ENCODE results near the gene WDR48. TPM values are rescaled to one million over a fixed set of nuclear protein-coding genes. Genes with fewer than 3 reads are reported as not detected.

WDR48 gene
- polyA plus RNA-seq, 1 donor from 2014 or later = 111 TPM

- Histone ChIP-seq H3K79me2 (replicated peaks; ENCODE audit: insufficient read depth, low read length) (no peaks in the 10 kb centered on the region), H3K9me3 (ENCODE audit: low read length) (no peaks in the 10 kb centered on the region), H3K4me2 (ENCODE audit: low read length) (no peak overlapping the region), H4K20me1 (ENCODE audit: insufficient read depth) (no peaks in the 10 kb centered on the region), H3K4me3 (ENCODE audit: low read length) (no peak overlapping the region), H3K9me2 (ENCODE audit: insufficient read depth, low read length) (no peaks in the 10 kb centered on the region), H2AFZ (ENCODE audit: low read depth, low read length) (no peak overlapping the region), H3F3A (ENCODE audit: insufficient read depth, low read length, poor library complexity, severe bottlenecking) (no peaks in the 10 kb centered on the region), H3K36me3 (ENCODE audit: insufficient read depth, low read length) (no peaks in the 10 kb centered on the region), H3K27me3 (ENCODE audit: insufficient read depth, low read depth, low read length) (no peaks in the 10 kb centered on the region), H3K27ac (ENCODE audit: low read length) (no peak overlapping the region), H3K9ac (ENCODE audit: low read length) (no peak overlapping the region)
- TF ChIP-seq REST (IDR thresholded peaks at IDR 0.05; ENCODE audit: borderline replicate concordance) (no peak), RAD21 (conservative IDR thresholded peaks at IDR 0.05) (no peak), MXI1 (conservative IDR thresholded peaks at IDR 0.05; ENCODE audit: poor library complexity, severe bottlenecking) (no peak), CTCF (IDR thresholded peaks at IDR 0.05; ENCODE audit: poor library complexity, severe bottlenecking) (no peak), EZH2 (IDR thresholded peaks at IDR 0.05; ENCODE audit: borderline replicate concordance, insufficient read depth, low read length, poor library complexity, severe bottlenecking) (no peak), POLR2AphosphoS5 (IDR thresholded peaks at IDR 0.05) (no peak), EP300 (conservative IDR thresholded peaks at IDR 0.05; ENCODE audit: poor library complexity, severe bottlenecking) (no peak), TAF1 (IDR thresholded peaks at IDR 0.05; ENCODE audit: low read depth) (no peak), SMC3 (conservative IDR thresholded peaks at IDR 0.05; ENCODE audit: poor library complexity) (no peak)
Observed at GRCh38 chr3:39019299-39019698, 32.5 kb upstream of the WDR48 start.

- Histone ChIP-seq H3K4me2 (ENCODE audit: low read length) (no peak overlapping the region), H3K79me2 (replicated peaks; ENCODE audit: insufficient read depth, low read length) (no peaks in the 10 kb centered on the region), H3K27ac (ENCODE audit: low read length) (no peak overlapping the region), H3K36me3 (ENCODE audit: insufficient read depth, low read length) (no peaks in the 10 kb centered on the region), H4K20me1 (ENCODE audit: insufficient read depth) (no peaks in the 10 kb centered on the region), H3K9me3 (ENCODE audit: low read length) (no peaks in the 10 kb centered on the region), H2AFZ (ENCODE audit: low read depth, low read length) (no peak overlapping the region), H3K4me3 (ENCODE audit: low read length) (no peak overlapping the region), H3K9ac (ENCODE audit: low read length) (no peak overlapping the region), H3F3A (ENCODE audit: insufficient read depth, low read length, poor library complexity, severe bottlenecking) (no peaks in the 10 kb centered on the region), H3K9me2 (ENCODE audit: insufficient read depth, low read length) (no peaks in the 10 kb centered on the region), H3K27me3 (ENCODE audit: insufficient read depth, low read depth, low read length) (no peaks in the 10 kb centered on the region)
- TF ChIP-seq TAF1 (IDR thresholded peaks at IDR 0.05; ENCODE audit: low read depth) = no peak
- no peak for TF ChIP-seq REST (IDR thresholded peaks at IDR 0.05; ENCODE audit: borderline replicate concordance)
- no peak for TF ChIP-seq POLR2AphosphoS5 (IDR thresholded peaks at IDR 0.05)
- TF ChIP-seq MXI1 (conservative IDR thresholded peaks at IDR 0.05; ENCODE audit: poor library complexity, severe bottlenecking) = no peak
- no peak for TF ChIP-seq CTCF (IDR thresholded peaks at IDR 0.05; ENCODE audit: poor library complexity, severe bottlenecking)
- no peak for TF ChIP-seq EZH2 (IDR thresholded peaks at IDR 0.05; ENCODE audit: borderline replicate concordance, insufficient read depth, low read length, poor library complexity, severe bottlenecking)
- no peak for TF ChIP-seq RAD21 (conservative IDR thresholded peaks at IDR 0.05)
- no peak for TF ChIP-seq SMC3 (conservative IDR thresholded peaks at IDR 0.05; ENCODE audit: poor library complexity)
- no peak for TF ChIP-seq EP300 (conservative IDR thresholded peaks at IDR 0.05; ENCODE audit: poor library complexity, severe bottlenecking)
Observed at GRCh38 chr3:39021029-39021428, 30.8 kb upstream of the WDR48 start.

All from neural cell (in vitro differentiated cells).